Measurements from ENCODE around the gene MEX3A. TPM values are rescaled to one million over a fixed set of nuclear protein-coding genes. Genes with fewer than 3 reads are reported as not detected.
"Not testable (repeated sequence)": the region's sequence is repeated elsewhere in the genome, so short reads cannot be mapped to it uniquely, and the experiment has no call there.

MEX3A gene
- total and polyA plus RNA-seq, 2 of the 8 experiments (the other 6 are each of a cell fraction or from before 2014, with no cell fraction given), result 34.1 to 52.4 TPM

- not testable (repeated sequence) for DNase-seq (ENCODE audit: low read depth in 1 of 2, low spot score in 2 of 2); H3K23ac ChIP-seq (ENCODE audit: insufficient read length); H3K79me1 ChIP-seq (ENCODE audit: low read depth, low read length); H3K4me2 ChIP-seq (ENCODE audit: insufficient read depth in 1 of 2, low read depth in 2 of 2, low read length in 2 of 2); H3K4ac ChIP-seq (replicated peaks; ENCODE audit: insufficient read length, low read depth, low read length); H3K18ac ChIP-seq (ENCODE audit: extremely low read depth, low read length); H3K9ac ChIP-seq (replicated peaks in 1 of 4; ENCODE audit: extremely low read depth in 1 of 4, low read depth in 3 of 4, low read length in 3 of 4); H3K23me2 ChIP-seq (ENCODE audit: low read depth, low read length); H2BK20ac ChIP-seq (ENCODE audit: low read length); H2BK5ac ChIP-seq (ENCODE audit: low read depth, low read length); FAIRE-seq; H2BK12ac ChIP-seq (ENCODE audit: low read depth, low read length); H3K27me3 ChIP-seq (replicated peaks in 1 of 4; ENCODE audit: control insufficient read depth in 3 of 4, extremely low read depth in 1 of 4, insufficient read depth in 3 of 4, low read length in 3 of 4); H3K27ac ChIP-seq (ENCODE audit: low read depth, low read length); H3K14ac ChIP-seq (ENCODE audit: insufficient read length); H2BK120ac ChIP-seq (replicated peaks; ENCODE audit: low read depth, low read length); H4K8ac ChIP-seq (ENCODE audit: extremely low read depth, insufficient read depth, low read length); H3K9me3 ChIP-seq (ENCODE audit: insufficient read depth in 2 of 2, low read depth in 1 of 2, low read length in 1 of 2); H2AFZ ChIP-seq (ENCODE audit: low read length); H4K5ac ChIP-seq (ENCODE audit: insufficient read length, low read depth, low read length); H3K4me3 ChIP-seq (ENCODE audit: extremely low read depth in 1 of 4, insufficient read depth in 2 of 4, low read depth in 3 of 4, low read length in 4 of 4); H4K91ac ChIP-seq (replicated peaks; ENCODE audit: insufficient read length, low read length); H2AK5ac ChIP-seq (ENCODE audit: low read depth, low read length); H2BK15ac ChIP-seq (ENCODE audit: low read length); H3K56ac ChIP-seq (replicated peaks; ENCODE audit: insufficient read length, low read depth, low read length)
- Histone ChIP-seq H3K36me3 (ENCODE audit: control insufficient read depth in 2 of 4, insufficient read depth in 4 of 4, low read length in 3 of 4) (peaks cover 3 to 18% (median 4%) of the 10 kb centered on the region in 4 experiments; a peak in 6 of 8 replicates), H4K20me1 (replicated peaks in 1 of 2; ENCODE audit: control insufficient read depth in 1 of 2, insufficient read depth in 2 of 2, low read length in 2 of 2) (peaks cover 2 to 16% of the 10 kb centered on the region in 2 experiments), H3K4me1 (replicated peaks in 1 of 4; ENCODE audit: control insufficient read depth in 3 of 4, insufficient read depth in 4 of 4, low read length in 3 of 4) (peaks cover 20 to 40% (median 30%) of the 10 kb centered on the region in 4 experiments), H3K79me2 (ENCODE audit: control insufficient read depth in 1 of 2, insufficient read depth in 2 of 2, low read length in 2 of 2) (peaks cover 0 to 16% of the 10 kb centered on the region in 2 experiments; a peak in 3 of 4 replicates)
- ChIA-PET CTCF (ENCODE audit: partially characterized antibody) (interaction anchor here (0.9 to 10.0 kb wide), 5 partner anchors 9 to 209 kb away, joined by 3 to 139 read pairs (median 4); partner anchors contain the start of genes LAMTOR2, RAB25 and UBQLN4), POLR2A (ENCODE audit: partially characterized antibody) (interaction anchor here (0.5 to 9.7 kb wide), 9 partner anchors 8 to 162 kb away, joined by 3 to 88 read pairs (median 3); partner anchors contain the start of genes LMNA, RAB25 and UBQLN4)
- WGBS, 2 experiments (ENCODE audit: extremely low coverage in 1 of 2, insufficient coverage in 1 of 2, insufficient read length in 1 of 2, insufficient replicate concordance in 2 of 2, low coverage in 1 of 2, low lambda C conversion rate in 2 of 2, missing lambda C conversion rate in 1 of 2), result 93% methylated on average over 7 of the region's 7 CpGs; no CpG with 5 or more reads in 1 of the 2 experiments
Measured at GRCh38 chr1:156071332-156071816, 10.9 kb downstream of the MEX3A start.

Data from H1 (cell line).